HG02870 (cell line): ENCODE measurements around the gene LGR4.
A peak's percentile ranks its signal among the peaks of the same experiment; 100 is the strongest.

Experiments
- ATAC-seq: cut with Tn5 transposase; IDR thresholded peaks from one replicate; pipeline ENCODE4 v1.9.1; 2021; ENCODE audit warnings: mild to moderate bottlenecking, moderate library complexity; ENCODE audit not compliant: unreplicated experiment

LGR4 gene

DNA sequence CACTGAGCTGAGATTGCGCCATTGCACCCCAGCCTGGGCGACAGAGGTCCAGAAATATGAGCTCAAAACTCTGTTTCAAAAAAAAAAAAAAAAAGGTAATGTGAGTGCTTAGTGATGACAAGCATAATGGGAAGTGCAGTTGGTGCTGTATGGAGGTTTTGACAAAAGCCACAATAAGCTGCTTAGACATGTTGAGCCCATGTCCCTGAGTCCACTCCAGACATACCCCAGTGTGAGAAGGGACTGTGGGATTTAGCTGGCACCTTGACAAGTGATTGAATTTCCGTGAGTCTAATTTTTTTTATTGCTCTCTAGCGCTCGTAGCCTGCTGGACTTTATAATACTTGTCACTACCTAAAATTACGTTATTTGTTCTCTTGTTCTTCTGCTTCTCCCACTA, 15.1 kb upstream of the LGR4 start:
- ATAC-seq, result no peak

DNA sequence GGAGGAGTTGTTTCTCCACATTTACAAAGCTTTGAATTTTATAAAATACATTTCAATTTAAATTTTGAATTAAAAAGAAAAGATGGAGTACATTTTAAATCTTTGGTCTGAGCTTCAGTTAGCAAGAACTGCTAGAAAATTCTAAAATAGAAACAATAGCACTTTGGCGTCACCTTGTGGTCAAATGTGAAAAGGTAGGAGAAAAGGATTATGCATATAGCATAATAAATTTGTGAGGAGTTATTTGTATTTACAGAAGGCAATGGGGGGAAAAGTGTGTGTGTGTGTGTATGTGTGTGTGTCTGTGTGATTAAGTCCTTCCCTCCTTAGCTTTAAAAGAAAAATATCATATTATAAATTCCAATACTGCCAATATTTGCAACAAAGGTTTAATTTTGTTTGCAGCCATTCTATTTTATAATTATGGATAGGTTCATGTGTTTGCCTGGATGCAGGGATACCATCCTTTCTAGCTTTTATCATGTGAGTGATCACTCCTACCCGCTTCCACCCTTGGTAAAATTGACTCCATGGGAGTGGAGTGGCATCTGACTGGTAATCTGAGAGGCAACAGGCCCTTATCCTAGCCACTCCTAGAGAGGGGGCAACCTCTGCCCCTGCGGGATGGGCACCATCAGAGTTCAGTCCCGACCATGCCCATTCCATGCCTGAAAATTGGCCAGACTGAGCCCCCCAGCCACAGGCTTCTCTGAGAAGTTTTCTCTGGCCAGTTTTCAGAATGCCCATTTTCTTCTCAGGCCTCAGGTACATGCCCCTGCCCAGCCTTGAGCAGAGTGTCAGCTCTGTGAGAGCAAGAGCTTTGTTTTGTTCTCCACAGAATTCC, 13.6 kb upstream of the LGR4 start:
- peak; percentile 63 for ATAC-seq

DNA sequence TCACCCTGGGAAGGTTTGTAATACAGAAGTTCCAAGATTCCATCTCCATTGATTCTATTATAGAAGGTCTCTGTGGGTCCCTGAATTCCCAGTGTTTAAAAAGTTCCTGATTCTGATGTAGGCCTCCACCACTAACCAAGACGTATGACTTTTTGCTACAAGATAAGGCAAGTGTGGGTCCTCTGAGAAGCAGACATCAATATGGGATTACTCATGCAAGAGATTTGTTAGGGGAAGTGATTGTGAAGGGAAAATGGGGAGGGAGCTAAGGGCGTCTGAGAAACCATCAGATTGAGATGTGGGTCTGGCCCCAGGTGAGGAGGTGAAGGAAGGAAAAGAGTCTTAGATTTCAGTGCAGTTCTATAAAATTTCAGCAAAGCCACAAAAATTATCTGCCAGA, 10.2 kb upstream of the LGR4 start:
- no peak for ATAC-seq

DNA sequence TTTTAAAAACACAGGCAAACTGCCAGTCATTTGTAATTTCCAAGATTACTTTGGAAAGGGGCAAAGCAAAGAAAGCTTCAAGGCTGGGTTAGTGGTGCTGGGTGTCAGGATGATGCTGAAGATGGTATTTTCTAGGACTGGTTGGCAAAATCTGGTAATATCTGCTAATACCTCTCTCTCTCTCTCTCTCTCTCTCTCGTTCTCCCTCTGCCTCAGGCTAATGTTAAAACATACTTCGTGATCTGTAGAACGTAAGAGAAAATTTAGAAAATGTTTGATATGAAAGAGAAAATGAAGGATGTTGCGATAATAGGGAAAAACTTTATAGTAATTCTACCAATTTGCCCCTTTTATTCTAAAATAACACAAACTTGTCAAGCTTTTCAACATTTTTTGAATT, 9.4 kb upstream of the LGR4 start:
- no peak for ATAC-seq

DNA sequence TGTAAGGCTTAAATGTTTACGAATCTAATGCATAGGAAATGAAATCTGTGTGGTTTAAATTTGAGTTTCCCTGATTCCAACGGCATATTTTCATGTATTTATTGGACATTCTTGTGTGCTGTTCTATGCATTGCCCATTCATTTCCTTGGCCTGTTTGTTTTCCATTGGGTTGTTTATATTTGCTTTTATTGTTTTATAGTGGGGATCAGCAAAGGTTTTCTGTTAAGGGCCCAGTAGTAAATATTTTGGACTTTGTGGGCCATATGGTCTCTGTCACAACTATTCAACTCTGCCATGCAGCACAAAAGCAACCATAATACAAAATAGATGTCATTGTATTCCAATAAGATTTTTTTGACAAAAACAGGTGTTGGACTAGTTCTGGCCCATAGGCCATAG, 5.2 kb upstream of the LGR4 start:
- no peak for ATAC-seq

DNA sequence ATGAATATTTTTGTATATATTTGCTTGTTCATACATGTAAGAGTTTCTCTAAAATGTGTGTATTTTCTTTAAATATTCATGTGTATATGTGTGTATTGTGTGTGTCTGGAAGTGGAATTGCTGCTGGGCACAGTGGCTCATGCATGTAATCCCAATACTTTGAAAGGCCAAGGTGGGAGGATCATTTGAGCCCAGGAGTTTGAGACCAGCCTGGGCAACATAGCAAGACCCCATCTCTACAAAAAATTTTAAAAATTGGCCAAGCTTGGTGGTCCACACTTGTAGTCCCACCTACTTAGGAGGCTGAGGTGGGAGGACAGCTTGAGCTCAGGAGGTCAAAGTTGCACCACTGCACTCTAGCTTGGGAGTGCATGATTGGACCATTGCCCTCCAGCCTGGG, 4.7 kb upstream of the LGR4 start:
- ATAC-seq, result no peak

DNA sequence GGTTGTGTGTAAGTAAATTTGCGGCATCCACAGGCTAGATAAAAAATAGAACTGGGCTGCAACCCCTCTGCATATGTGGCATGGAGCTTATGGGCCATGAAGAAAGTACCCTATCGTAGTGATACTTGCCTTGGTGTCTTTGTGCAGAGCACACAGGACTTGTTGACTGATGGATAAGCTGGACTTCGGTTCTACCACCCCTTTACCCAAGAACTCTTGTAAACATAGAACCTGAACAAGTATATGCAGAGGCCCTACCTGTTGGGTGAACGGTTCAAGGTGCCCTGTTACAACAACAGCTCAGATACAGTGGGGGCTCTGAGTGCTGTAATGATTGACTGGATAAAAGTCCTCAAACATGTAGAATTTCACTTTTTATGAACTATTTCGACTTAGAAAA, 3.0 kb upstream of the LGR4 start:
- ATAC-seq, result no peak

DNA sequence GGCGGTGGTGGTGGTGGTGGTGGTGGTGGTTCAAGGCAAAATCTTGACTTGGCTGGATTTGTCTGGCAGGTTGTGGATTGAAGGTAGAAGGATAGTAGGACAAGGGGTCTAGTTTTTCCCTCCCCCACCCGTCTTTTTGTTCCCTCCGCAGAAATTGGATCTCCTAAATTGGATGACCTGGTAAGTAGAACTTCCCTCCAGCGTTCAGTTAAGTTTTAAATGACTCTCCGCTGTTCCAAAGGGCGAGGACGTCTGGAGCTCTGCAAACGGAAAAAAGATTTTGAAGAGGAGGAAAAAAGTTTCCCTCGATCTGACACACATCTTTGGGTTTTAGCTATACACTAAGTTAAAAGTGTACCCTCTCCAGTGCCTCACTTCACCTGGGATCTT, 422 bp upstream of the LGR4 start:
- no peak for ATAC-seq

DNA sequence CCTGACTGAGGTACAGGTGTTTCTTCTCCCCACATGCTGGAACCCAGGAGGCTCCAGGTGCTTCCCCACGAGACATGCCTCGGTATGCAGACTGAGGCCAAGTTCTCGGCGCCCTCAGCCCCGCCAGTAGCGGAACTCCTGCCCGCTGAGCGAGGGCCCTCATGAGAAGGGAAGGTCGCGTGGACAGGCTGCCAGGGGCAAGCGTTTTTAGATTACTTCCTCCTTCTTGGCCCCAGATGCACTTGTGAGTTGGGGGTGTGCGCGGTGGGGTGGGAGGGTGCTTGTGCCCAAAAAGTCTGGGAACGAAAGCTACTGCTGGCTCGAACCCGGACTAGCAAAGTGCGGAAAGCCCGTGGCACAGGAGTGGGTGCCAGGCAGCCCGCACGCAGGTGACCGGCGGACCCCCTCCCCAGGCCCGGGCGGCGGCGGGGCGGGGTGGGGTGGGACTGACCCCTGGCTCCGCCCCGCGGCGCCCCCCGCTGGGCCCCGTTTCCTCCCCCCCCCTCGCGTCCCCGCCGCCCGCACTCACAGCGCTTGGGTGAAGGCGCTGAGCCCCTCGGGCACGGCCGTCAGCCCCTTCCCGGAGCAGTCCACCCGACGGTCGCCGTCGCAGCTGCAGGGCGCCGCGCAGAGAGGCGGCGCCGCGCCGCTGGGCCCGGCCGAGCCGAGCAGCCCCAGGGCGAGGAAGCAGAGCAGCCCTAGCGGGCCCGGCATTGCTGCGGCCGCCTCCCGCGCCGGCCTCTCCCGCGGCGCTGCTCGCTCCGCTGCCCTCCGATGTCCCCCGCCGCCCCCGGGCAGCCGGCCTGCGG, 797 bp downstream of the LGR4 start:
- ATAC-seq, result peak; percentile 23

DNA sequence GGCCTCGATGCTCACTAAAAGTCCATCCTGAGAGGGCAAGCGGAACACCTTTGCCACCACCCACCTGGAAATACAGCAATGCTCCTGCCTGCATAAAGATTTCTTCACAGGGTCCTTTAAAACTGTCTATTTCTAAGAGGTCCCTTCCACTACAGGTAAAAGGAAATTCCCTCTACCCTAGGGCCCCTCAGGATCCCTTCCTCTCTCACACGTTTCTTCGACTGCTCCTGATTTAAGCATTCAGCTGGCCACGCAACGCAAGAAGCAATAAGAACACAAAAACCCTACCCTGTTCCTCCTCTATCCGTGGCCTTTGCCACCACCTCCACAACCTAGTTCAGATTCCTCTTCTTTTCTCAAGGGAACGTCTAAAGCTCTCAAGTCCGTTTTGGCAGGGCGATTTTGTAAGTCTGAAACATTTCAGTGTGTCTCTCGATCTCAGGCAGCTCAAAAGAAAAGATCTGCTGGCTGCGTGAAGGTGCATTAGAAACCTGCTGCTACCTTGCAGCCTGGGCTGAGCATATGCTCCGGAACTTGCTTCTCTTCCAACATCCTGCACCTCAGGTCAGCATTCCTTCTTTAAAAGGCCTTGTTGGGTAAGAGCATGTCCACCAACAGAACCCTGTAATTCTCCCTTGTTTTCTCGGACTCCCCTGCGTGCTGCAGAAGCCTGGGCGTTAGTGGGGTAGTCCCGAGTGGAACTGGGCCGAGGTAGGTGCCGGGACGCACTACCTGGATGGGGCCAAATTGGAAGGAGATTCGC, 1.6 kb downstream of the LGR4 start:
- no peak for ATAC-seq

DNA sequence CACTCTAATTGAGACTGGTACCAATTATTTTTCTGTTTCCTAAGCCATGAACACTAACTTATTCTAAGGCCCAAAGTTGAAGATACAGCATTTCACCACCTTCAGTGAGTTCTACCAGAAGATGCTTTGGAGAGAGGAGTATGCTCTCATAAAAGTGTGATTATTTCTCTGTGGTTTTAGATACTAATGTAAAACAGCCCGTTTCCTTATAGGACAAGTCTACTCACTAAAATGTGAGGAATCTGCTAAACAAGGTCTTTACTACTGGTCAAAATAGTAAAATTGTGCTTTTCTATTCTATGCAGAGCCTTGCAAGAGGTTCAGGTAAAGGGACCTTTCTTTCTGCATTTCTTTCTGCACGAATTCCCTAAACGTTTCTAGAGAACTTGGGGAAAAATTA, 2.4 kb downstream of the LGR4 start:
- no peak for ATAC-seq

DNA sequence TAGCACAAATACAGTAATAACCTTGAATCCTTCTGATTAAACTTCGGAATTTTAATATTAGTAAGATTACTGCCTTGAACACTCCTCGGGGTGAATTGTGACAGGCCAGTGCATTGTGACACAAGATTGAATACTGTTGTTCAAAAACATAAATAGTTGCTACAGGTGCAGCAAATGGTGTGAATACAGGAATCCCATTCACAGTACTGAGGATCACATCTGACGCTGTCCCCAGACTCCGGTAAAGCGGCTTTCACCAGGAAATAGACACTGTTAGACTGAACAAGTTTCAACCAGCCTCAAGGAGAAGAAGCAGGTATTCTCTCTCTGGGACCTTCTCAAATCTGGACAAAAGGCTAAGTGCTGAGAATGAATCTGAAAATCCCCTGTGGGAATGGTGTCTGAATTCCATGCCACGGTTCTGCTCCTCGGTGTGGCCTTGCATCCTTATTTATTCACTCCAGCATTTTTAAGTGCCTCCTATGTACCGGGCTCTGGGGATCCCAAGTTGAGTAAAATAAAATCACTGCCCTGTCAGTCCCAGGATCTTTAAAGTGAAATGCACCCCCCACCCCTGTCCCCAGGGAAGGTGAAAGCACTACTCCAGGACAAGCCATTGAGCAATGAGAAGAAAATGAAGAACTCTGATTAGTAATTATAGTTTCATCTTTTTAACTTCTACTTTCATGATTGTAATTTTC, 3.4 kb downstream of the LGR4 start:
- ATAC-seq, result no peak

DNA sequence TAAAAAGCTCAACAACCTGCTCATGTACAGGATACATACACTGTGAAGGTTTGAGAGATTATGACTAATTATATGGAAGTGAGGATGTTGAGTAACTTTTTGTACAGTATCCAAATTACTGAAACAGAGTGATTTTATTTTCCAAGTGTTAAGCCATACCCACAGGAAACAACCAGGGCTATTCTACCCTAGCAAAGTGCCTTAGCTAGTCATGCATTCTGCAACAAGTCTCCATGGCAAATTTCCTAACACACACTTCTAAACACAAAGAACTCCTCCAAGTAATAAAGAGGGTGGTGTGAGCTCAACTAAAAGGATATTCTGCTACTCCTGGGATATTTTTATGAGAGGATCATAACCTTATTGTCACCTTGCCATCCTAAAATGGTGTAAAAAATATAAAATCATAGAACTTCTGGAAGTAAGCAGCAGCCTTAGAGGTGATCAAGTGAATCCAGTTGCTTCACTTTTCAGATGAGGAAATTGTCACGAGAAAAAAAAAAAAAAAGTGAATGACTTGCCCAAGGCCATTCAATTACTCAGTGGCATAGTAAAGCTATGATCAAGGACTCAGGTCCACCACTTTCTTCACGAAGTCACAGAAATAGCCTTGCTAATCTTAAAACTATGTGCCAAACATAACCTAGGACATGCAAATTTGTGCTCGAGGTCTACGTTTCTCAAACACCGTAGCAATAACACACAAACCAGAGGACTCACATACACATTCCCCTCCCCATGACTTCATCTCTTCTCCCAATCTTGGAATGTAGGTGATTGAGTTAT, 4.2 kb downstream of the LGR4 start:
- no peak for ATAC-seq

DNA sequence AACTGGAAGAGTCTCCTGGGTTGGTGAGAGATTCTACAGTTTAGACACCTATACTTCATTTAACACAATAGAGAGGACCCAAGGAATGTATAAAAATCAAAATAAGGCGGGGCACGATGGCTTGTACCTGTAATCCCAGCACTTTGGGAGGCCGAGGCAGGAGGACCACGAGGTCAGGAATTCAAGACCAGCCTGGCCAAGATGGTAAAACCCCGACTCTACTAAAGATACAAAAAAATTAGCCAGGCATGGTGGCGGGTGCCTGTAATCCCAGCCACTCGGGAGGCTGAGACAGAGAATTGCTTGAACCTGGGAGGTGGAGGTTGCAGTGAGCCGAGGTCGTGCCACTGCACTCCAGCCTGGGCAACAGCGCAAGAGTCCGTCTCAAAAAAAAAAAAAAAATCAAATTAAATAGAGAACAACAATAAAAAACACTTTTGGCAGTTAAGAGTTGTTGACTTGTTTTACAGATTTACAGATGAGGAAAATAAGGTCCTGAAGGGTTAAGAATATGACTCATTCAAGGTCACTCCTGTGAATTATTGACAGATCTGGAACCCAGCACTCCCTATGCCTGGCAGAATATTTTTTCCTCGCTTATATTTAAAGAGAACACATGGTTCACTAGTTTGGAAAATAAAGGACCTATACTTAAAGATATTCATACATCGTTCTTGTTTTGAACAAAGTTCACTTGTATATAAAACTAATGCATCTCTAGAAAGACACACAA, 5.2 kb downstream of the LGR4 start:
- no peak for ATAC-seq

DNA sequence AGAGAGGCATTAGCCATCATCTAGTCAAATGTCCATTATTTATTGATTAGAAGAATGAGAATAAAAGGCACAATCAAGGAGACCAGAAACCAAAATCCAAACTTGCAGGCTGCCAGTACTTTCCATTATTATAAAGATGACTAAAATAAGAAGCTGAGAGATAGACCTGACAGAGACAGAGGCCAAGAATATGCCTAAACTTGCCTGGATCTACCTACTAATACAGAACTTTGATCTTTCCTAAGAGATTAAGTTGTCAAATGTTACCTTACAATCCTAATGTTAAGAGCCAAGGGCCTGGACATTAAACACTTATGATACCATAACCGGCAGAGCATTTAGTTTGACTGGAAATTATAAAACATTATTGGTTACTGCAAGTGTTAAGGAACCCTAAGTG, 6.2 kb downstream of the LGR4 start:
- ATAC-seq, result no peak

DNA sequence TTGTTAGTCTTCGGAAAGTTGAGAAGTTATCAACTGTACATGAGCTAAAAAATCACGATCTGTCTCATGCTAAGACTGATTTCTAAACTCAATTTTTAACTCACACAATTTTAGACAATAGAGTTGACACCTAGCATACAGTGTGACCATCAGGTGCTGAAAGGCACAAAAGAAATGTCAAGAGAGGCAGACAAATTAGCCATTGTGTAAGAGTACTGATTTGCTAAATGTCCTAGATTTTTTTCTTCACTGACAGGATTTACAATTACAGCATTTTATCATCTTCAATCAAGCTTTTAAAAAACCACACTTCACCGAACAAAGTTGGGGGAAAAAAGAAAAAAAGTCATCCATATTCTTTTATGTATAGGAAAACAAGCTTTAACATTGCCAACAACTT, 7.0 kb downstream of the LGR4 start:
- ATAC-seq, result no peak

DNA sequence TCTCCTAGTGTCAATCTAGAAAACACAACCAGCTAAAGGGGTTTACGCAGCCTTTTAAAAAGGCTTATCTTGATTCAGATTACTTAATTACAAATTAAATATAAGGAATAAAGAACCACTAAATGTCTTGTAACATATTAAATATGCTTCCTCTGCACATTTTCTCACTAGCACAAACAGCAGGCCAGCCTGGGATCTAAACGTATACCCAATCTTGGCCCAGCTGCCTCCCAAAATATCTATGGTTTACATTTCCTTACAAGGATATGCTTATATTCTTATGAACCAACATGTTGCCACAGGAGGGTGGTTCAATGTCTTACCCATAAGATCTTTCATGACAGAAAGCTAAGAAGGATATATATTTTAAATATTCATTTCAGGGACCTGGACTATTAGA, 7.7 kb downstream of the LGR4 start:
- ATAC-seq, result no peak

DNA sequence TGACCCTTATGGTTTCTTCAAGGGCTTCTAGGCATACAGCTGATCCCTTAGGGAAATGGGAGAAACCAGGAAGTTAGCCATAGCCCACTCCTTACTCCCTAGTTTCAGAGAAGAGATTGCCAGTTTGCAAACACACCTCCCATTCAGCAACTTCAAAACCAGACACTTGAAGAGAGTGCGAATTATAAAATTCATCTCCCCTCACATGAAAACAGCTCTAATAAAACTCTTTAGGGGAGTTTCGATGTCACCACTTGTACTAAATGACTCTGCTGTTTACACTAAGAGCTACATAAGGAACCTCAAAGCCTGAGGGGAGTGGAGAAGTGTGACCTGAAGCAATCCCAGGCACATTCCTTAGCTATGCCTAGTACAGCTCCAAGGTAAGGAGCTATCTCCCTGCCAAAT, 8.3 kb downstream of the LGR4 start:
- ATAC-seq, result no peak

DNA sequence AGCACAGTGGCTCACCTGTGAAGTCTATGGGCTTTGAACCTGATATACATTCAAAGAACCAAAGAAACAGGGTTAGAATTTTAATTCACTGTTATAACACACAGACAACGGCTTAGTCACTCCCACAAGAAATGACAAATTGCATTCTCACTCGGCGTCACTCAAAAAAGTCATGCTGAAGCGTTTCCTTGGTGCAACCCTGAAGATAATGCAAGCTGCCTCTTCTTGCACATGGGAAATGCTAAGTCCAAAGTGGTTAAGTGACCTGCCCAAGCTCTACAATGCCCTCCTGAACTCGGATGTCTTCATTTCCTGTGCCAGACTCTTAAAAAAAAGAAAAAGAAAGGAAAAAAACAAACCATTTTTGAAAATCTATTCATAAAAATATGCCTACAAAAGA, 10.0 kb downstream of the LGR4 start:
- ATAC-seq, result no peak
